GM13977 (cell line): ENCODE results near the gene RUNDC3A.

Source experiments
- DNase-seq: peaks from one replicate; pipeline ENCODE4 v3.0.0; 2012; ENCODE audit warnings: low spot score
- in situ Hi-C: fragments of 300-500 bp; cut with MboI; formaldehyde crosslinking; loops from one replicate; pipeline ENCODE4 v1.12.0; 2022; ENCODE audit warnings: low sequenced_read_pairs, low pct_unique_long_range_greater_than_20kb, mixed read lengths, inconsistent platforms; ENCODE audit not compliant: unreplicated experiment
- TF ChIP-seq, protein P1 (sequence below): IDR thresholded peaks from 2 replicates; pipeline ENCODE4 v1.5.1; 2012; ENCODE audit warnings: mild to moderate bottlenecking, control low read depth; ENCODE audit not compliant: insufficient read depth; ENCODE audit errors: extremely low read depth, missing control alignments

The RUNDC3A gene

DNA sequence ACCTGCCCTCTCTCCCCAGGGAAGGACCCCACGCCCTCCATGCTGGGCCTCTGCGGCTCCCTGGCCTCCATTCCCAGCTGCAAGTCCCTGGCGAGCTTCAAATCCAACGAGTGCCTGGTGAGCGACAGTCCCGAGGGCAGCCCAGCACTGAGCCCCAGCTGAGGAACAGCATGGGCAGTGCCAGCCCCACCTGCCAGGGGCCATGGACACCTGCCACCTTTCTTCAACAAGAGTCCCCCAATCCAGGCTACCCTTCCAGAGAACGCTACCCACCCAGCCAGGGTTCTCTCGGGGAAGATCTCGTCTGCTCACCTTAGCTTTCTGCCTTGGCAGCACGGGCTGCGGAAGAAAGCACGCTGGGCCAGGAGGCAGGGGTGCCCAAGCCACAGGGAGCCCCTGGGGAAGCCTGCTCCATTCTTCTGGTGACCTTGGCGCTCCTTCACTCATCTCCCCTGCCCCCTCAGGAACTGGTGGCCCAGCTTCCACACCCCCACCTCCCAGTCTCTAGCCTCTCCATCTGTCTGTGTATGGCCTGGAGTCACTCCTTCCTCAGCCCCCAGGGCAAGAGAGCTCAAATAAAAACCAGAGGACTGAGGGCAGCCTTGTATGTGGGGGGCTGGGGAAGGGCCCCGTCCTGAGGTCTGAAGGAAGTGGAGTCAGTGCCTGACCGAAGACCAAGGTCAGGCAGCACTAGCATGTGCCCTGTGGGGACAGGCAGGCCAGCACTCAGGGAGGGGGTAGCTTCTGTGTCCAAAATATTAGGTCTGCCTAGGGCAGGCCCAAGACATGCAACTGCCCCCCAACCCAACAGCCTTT, 9.9 kb downstream of the RUNDC3A start:
- in situ Hi-C loops = no loop called here
- no peak for DNase-seq
- TF ChIP-seq, protein P1, sequence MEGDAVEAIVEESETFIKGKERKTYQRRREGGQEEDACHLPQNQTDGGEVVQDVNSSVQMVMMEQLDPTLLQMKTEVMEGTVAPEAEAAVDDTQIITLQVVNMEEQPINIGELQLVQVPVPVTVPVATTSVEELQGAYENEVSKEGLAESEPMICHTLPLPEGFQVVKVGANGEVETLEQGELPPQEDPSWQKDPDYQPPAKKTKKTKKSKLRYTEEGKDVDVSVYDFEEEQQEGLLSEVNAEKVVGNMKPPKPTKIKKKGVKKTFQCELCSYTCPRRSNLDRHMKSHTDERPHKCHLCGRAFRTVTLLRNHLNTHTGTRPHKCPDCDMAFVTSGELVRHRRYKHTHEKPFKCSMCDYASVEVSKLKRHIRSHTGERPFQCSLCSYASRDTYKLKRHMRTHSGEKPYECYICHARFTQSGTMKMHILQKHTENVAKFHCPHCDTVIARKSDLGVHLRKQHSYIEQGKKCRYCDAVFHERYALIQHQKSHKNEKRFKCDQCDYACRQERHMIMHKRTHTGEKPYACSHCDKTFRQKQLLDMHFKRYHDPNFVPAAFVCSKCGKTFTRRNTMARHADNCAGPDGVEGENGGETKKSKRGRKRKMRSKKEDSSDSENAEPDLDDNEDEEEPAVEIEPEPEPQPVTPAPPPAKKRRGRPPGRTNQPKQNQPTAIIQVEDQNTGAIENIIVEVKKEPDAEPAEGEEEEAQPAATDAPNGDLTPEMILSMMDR = no peak

DNA sequence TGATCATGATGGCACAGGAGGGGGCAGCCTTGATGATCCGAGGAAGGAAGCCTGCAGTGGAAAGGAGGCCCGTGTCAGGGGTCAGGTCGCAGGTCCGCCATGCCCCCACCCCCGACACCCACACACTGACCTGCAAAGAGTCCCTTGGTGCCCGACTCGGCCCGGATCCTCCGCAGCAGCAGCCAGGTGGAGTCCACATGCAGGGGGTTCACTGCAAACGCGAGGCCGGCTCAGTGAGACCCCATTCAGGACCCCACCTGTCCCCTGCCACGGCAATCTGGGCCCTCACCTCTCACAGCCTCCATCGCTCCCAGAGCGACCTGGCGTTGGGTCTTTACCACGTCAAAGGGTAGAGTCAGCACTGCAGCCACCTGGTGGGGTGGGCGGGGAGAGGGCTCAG, 11.7 kb downstream of the RUNDC3A start:
- in situ Hi-C loops = no loop called here
- DNase-seq = no peak
- TF ChIP-seq, protein P1 = no peak

GRCh38 chr17:44321246-44322120, 13.1 kb downstream of the RUNDC3A start:
- no peak for DNase-seq
- in situ Hi-C loops = no loop called here
- TF ChIP-seq, protein P1 = no peak

DNA sequence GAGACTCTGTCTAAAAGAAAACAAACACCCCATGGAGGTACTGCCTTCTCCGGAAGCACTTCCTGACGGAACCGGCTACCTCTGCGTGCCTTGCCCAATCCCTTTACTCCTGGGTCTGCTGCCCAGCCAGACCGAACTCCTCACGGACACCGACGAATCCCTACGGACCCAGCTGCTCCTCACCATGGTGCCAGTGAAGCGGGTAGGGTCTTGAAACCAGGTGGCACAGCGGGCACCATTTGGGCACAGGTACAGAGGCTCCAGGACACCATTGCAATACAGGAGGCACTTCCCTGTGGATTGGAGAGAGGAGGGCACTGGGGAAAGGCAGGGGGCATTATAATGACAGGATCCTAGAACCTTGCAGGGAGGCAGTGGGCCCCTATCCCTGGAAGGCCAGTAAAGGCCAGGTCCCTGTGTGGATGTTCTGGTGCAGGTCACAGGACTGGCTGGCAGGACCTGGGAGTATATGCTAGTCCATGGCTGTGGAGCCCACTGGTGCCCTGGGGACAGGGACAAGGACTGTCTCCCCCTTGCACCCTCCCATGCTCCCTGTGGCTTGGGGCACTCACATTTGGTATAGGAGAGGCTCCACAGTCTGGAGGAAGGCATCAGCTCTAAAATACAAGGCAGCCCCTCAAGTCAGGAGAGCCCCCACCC, 14.0 kb downstream of the RUNDC3A start:
- no peak for DNase-seq
- in situ Hi-C loops = no loop called here
- TF ChIP-seq, protein P1 = no peak

- TF ChIP-seq, protein P1 = no peak
- in situ Hi-C loops = no loop called here
- no peak for DNase-seq
These were observed 15.1 kb downstream of the RUNDC3A start for GRCh38 chr17:44323359-44324091.
